Astrocyte (in vitro differentiated cells and primary cell): Measurements from ENCODE around the gene MKLN1. TPM values are rescaled to one million over a fixed set of nuclear protein-coding genes. Genes with fewer than 3 reads are reported as not detected.
"Not testable (repeated sequence)": the region's sequence is repeated elsewhere in the genome, so short reads cannot be mapped to it uniquely, and the experiment has no call there.

Experiments
- DNase-seq: peaks from one replicate; pipeline ENCODE4 v3.0.0-alpha.2; 2010; ENCODE audit warnings: low read depth
- FAIRE-seq: peaks from 2 replicates; lab custom pipeline; 2011; peaks lifted over from hg19 to GRCh38; lab: Jason Lieb, UNC
- H2AFZ ChIP-seq: 2 replicates; pipeline ENCODE4 v1.6.0; 2012; ENCODE audit warnings: low read depth, low read length, inconsistent platforms
- H3K27ac ChIP-seq: 2 replicates; pipeline ENCODE4 v1.5.1; 2011; ENCODE audit warnings: low read depth, low read length, inconsistent platforms
- H3K27me3 ChIP-seq: 2 replicates; pipeline ENCODE4 v1.6.0; 2011; ENCODE audit warnings: low read length, inconsistent platforms; ENCODE audit not compliant: insufficient read depth
- H3K36me3 ChIP-seq: 2 replicates; pipeline ENCODE4 v1.5.1; 2011; ENCODE audit warnings: low read length, inconsistent platforms; ENCODE audit not compliant: insufficient read depth
- H3K4me1 ChIP-seq: 2 replicates; pipeline ENCODE4 v1.5.1; 2011; ENCODE audit warnings: low read length, inconsistent platforms; ENCODE audit not compliant: insufficient read depth
- H3K4me2 ChIP-seq: 2 replicates; pipeline ENCODE4 v1.6.0; 2012; ENCODE audit warnings: low read length, inconsistent platforms
- H3K4me3 ChIP-seq: 2 replicates; pipeline ENCODE4 v1.5.1; 2011; ENCODE audit warnings: low read depth, mild to moderate bottlenecking, low read length, inconsistent platforms; ENCODE audit not compliant: insufficient read depth
- H3K79me2 ChIP-seq: 2 replicates; pipeline ENCODE4 v1.6.0; 2012; ENCODE audit warnings: mild to moderate bottlenecking, low read length, inconsistent platforms; ENCODE audit not compliant: insufficient read depth
- H3K9ac ChIP-seq: 2 replicates; pipeline ENCODE4 v1.6.0; 2012; ENCODE audit warnings: mild to moderate bottlenecking, low read length, inconsistent platforms
- H3K9me3 ChIP-seq: 2 replicates; pipeline ENCODE4 v1.5.1; 2012; ENCODE audit warnings: low read depth, mild to moderate bottlenecking, low read length, inconsistent platforms; ENCODE audit not compliant: insufficient read depth
- H4K20me1 ChIP-seq: 2 replicates; pipeline ENCODE4 v1.6.0; 2012; ENCODE audit warnings: low read length, inconsistent platforms; ENCODE audit not compliant: insufficient read depth
- H3K27ac Mint-ChIP-seq: one replicate; pipeline ENCODE4 v1.8.0; 2021; ENCODE audit warnings: mild to moderate bottlenecking, mixed read lengths; ENCODE audit not compliant: unreplicated experiment
- H3K27me3 Mint-ChIP-seq: one replicate; pipeline ENCODE4 v1.8.0; 2021; ENCODE audit warnings: low read depth, mixed read lengths; ENCODE audit not compliant: unreplicated experiment
- H3K36me3 Mint-ChIP-seq: one replicate; pipeline ENCODE4 v1.8.0; 2021; ENCODE audit warnings: low read depth, mixed read lengths; ENCODE audit not compliant: unreplicated experiment
- H3K4me1 Mint-ChIP-seq: one replicate; pipeline ENCODE4 v1.8.0; 2021; ENCODE audit warnings: low read depth, mixed read lengths; ENCODE audit not compliant: unreplicated experiment
- H3K4me3 Mint-ChIP-seq: one replicate; pipeline ENCODE4 v1.8.0; 2021; ENCODE audit warnings: mild to moderate bottlenecking, moderate library complexity, mixed read lengths; ENCODE audit not compliant: unreplicated experiment
- H3K9me3 Mint-ChIP-seq: one replicate; pipeline ENCODE4 v1.8.0; 2021; ENCODE audit warnings: mild to moderate bottlenecking, mixed read lengths; ENCODE audit not compliant: unreplicated experiment
- CTCF ChIP-seq: IDR thresholded peaks from 2 replicates; pipeline ENCODE4 v1.5.1; 2011; ENCODE audit warnings: low read depth, mild to moderate bottlenecking, inconsistent platforms, low read length, moderate library complexity; ENCODE audit not compliant: insufficient read depth
- EZH2 ChIP-seq: IDR thresholded peaks from 2 replicates; pipeline ENCODE4 v1.6.1; 2012; ENCODE audit warnings: mild to moderate bottlenecking, low read length, inconsistent platforms; ENCODE audit not compliant: insufficient read depth
- total RNA-seq: library from RNA; stranded (reverse); gene quantifications from 2 replicates; pipeline ENCODE4 v1.2.1, GENCODE V29; 2021

MKLN1 gene
- total RNA-seq, 1 donor from 2014 or later = 48.0 TPM

- no peaks in the 10 kb centered on the region for H3K9me3 Mint-ChIP-seq
- no peaks in the 10 kb centered on the region for H3K36me3 ChIP-seq
- no peak overlapping the region for H3K4me3 Mint-ChIP-seq
- H3K79me2 ChIP-seq = no peaks in the 10 kb centered on the region
- peaks cover 5% of the 10 kb centered on the region for H4K20me1 ChIP-seq
- H3K4me2 ChIP-seq = peak overlapping the region; percentile 46
- H3K27me3 ChIP-seq = no peaks in the 10 kb centered on the region
- peaks cover 6% of the 10 kb centered on the region for H3K4me1 ChIP-seq
- no peak overlapping the region for H3K4me3 ChIP-seq
- H3K9me3 ChIP-seq = no peaks in the 10 kb centered on the region
- no peaks in the 10 kb centered on the region for H3K27me3 Mint-ChIP-seq
- peak; percentile 58 for DNase-seq
- H3K9ac ChIP-seq = no peak overlapping the region
- TF ChIP-seq EZH2 (no peak), CTCF (peak; percentile 96)
- no peak overlapping the region for H3K27ac ChIP-seq
- H3K36me3 Mint-ChIP-seq = peaks cover 10% of the 10 kb centered on the region
- FAIRE-seq = no peak
- peaks cover 11% of the 10 kb centered on the region for H3K4me1 Mint-ChIP-seq
- H3K27ac Mint-ChIP-seq = peak overlapping the region; percentile 88
- H2AFZ ChIP-seq = no peak overlapping the region
Measured at GRCh38 chr7:131513245-131514061, 185.8 kb downstream of the MKLN1 start.

DNA sequence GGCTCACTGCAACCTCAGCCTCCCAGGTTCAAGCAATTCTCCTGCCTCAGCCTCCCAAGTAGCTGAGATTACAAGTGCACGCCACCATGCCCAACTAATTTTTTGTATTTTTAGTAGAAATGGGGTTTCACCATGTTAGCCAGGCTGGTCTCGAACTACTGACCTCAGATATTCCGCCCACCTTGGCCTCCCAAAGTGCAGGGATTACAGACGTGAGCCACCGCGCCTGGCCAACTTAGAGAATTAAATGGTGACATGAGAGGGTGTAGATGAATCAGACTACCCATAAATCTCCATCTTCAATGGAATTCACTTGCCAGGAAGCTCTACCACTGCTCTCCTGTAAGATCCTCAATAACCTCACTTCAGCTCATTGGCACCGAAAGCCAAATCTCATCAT is 187.8 kb downstream of the MKLN1 start:
- H3K9me3 ChIP-seq, H3K4me1 ChIP-seq, FAIRE-seq, H3K27me3 ChIP-seq, DNase-seq, H3K27ac Mint-ChIP-seq, H3K9ac ChIP-seq, H3K36me3 Mint-ChIP-seq, H3K9me3 Mint-ChIP-seq, H3K4me3 Mint-ChIP-seq, H3K4me2 ChIP-seq, H3K79me2 ChIP-seq, H4K20me1 ChIP-seq, H3K36me3 ChIP-seq, H3K27me3 Mint-ChIP-seq, H3K27ac ChIP-seq, H3K4me3 ChIP-seq, H2AFZ ChIP-seq: not testable (repeated sequence)
- H3K4me1 Mint-ChIP-seq = peaks cover 15% of the 10 kb centered on the region

DNA sequence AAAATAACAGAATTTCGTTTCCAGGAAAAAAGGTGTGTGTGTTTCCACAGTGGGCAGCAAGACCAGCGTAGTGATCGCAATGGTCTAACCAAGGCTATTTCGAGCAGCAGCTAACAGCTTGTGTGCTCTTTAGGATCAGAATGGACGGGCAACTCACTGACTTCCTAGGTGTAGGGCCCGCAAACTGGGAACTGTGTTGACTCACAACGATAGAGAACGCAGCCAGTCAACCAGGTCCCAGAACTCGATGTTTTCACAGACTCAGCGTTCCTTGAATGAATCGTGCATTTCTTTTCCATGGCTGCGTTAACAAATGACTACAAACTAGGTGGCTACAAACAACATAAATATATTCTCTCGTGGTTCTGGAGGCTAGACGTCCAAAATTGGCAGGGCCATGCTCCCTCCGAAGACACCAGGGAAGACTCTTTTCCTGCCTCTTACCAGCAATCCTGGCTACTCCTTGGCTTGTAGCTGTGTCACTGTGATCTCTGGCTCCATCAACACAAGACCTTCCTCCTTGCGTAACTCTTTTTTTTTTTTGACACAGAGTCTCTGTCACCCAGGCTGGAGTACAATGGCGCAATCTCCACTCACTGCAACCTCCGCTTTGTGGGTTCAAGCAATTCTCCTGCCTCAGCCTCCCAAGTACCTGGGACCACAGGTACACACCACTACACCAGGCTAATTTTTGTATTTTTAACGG is 189.7 kb downstream of the MKLN1 start:
- H3K4me1 ChIP-seq = peaks cover 6% of the 10 kb centered on the region
- H3K9ac ChIP-seq = no peak overlapping the region
- Mint-ChIP-seq H3K4me1 (peaks cover 23% of the 10 kb centered on the region), H3K27ac (no peak overlapping the region), H3K4me3 (no peak overlapping the region), H3K27me3 (no peaks in the 10 kb centered on the region), H3K36me3 (peaks cover 2% of the 10 kb centered on the region), H3K9me3 (no peaks in the 10 kb centered on the region)
- no peak overlapping the region for H2AFZ ChIP-seq
- TF ChIP-seq EZH2 = no peak
- TF ChIP-seq CTCF = no peak
- H3K27me3 ChIP-seq = no peaks in the 10 kb centered on the region
- no peak overlapping the region for H3K27ac ChIP-seq
- H4K20me1 ChIP-seq = peaks cover 5% of the 10 kb centered on the region
- DNase-seq = no peak
- no peak overlapping the region for H3K4me3 ChIP-seq
- no peak for FAIRE-seq
- H3K4me2 ChIP-seq = no peak overlapping the region
- no peaks in the 10 kb centered on the region for H3K9me3 ChIP-seq
- no peaks in the 10 kb centered on the region for H3K36me3 ChIP-seq
- no peaks in the 10 kb centered on the region for H3K79me2 ChIP-seq
